ENCODE results near the gene ORMDL3.
"Not testable (repeated sequence)": the region's sequence is repeated elsewhere in the genome, so short reads cannot be mapped to it uniquely, and the experiment has no call there.

- not testable (repeated sequence) for TF ChIP-seq POLR2A, CTCF (IDR thresholded peaks at IDR 0.05)
Observed at GRCh38 chr17:39902027-39902426, 25.4 kb downstream of the ORMDL3 start.
